Pericardium fibroblast (primary cell): ENCODE results near the gene IFI27L2. TPM values are rescaled to one million over a fixed set of nuclear protein-coding genes. Genes with fewer than 3 reads are reported as not detected.

ENCODE experiments used
- total RNA-seq: library from RNA; depleted of rRNA; stranded (reverse); fragments of >200 nt; gene quantifications from 2 replicates; pipeline ENCODE4 v1.2.3, GENCODE V29; 2015

IFI27L2 gene
- 150 and 179 TPM in 2 replicates for total RNA-seq

GRCh38 chr14:94129111-94129757 is at the start of gene IFI27L2:
Gene IFI27L2, minus strand, starts transcription at chr14:94129604. Its CDS starts 40 bp downstream, at chr14:94129564.

GRCh38 chr14:94173885-94174603 is 44.6 kb upstream of the IFI27L2 start, which contains the start of gene PPP4R4:
Gene PPP4R4, plus strand, starts transcription at chr14:94174322. Its CDS starts 144 bp downstream, at chr14:94174466.

GRCh38 chr14:94110552-94111181 is 18.7 kb downstream of the IFI27L2 start, which contains the start of gene IFI27:
Gene IFI27, plus strand, starts transcription at chr14:94110736.

GRCh38 chr14:94080621-94081385 is 48.6 kb downstream of the IFI27L2 start, which contains the start of the genes DDX24 and IFI27L1:
Gene DDX24, minus strand, starts transcription at chr14:94081202. Its CDS starts 1,460 bp downstream, at chr14:94079742.
Gene IFI27L1, plus strand, starts transcription at chr14:94081310. Its CDS starts 15,628 bp downstream, at chr14:94096938.

Other genes starting within 250 kb of the IFI27L2 start
- not detected in 2 replicates for gene FAM181A, start 202.3 kb downstream of the IFI27L2 start, total RNA-seq
- not detected in 2 replicates for gene ASB2, start 153.0 kb downstream of the IFI27L2 start, total RNA-seq
- gene CCDC197, start 132.3 kb downstream of the IFI27L2 start, total RNA-seq, result not detected in 2 replicates
- 1.4 and 2.6 TPM in 2 replicates for gene OTUB2, start 103.3 kb downstream of the IFI27L2 start, total RNA-seq
- 67.3 and 80.3 TPM in 2 replicates for gene DDX24, start 48.4 kb downstream of the IFI27L2 start, total RNA-seq
- gene IFI27L1, start 48.3 kb downstream of the IFI27L2 start, total RNA-seq, result 10.8 and 12.5 TPM in 2 replicates
- 4.9 and 7.4 TPM in 2 replicates for gene IFI27, start 18.9 kb downstream of the IFI27L2 start, total RNA-seq
- 0.12 and 0.26 TPM in 2 replicates for gene PPP4R4, start 44.7 kb upstream of the IFI27L2 start, total RNA-seq
- not detected in 2 replicates for gene SERPINA10, start 163.7 kb upstream of the IFI27L2 start, total RNA-seq
- gene SERPINA6, start 193.7 kb upstream of the IFI27L2 start, total RNA-seq, result not detected in 2 replicates
- gene SERPINA2, start 237.1 kb upstream of the IFI27L2 start, total RNA-seq, result not detected in 2 replicates